GM12878 (cell line): ENCODE data around the gene GNA14. TPM values are rescaled to one million over a fixed set of nuclear protein-coding genes. Genes with fewer than 3 reads are reported as not detected.

Experiments
- ATAC-seq: fragments of 200-7000 bp; cut with Tn5 transposase; 3 replicates; pipeline ENCODE4 v1.9.1; 2020; ENCODE audit warnings: mild to moderate bottlenecking, moderate library complexity
- BruUV-seq: library from RNA; stranded (reverse); fragments of 400-500 nt; replicated peaks from 2 replicates; lab custom pipeline; 2021; lab: Mats Ljungman, UMichigan
- CTCF ChIA-PET: fragments of 300-600 bp; sonication (Branson Sonifier 250); formaldehyde crosslinking; extraction: SDS; loops from one replicate; lab custom pipeline; 2021; ENCODE audit warnings: inconsistent platforms; lab: Yijun Ruan, JAX
- POLR2A ChIA-PET: fragments of 350-600 bp; formaldehyde crosslinking; extraction: SDS; loops from one replicate; lab custom pipeline; 2021; ENCODE audit warnings: inconsistent platforms; lab: Charles Lee
- RAD21 ChIA-PET: fragments of 300-600 bp; sonication (Branson Sonifier 250); formaldehyde crosslinking; loops from one replicate; lab custom pipeline; 2023; ENCODE audit warnings: antibody characterized with exemption; ENCODE audit not compliant: unreplicated experiment; lab: Charles Lee
- SMC1A ChIA-PET: fragments of 300-600 bp; sonication (Branson Sonifier 250); formaldehyde crosslinking; loops from one replicate; lab custom pipeline; 2023; ENCODE audit not compliant: unreplicated experiment, uncharacterized antibody; lab: Charles Lee
- DNase-seq: peaks from one replicate; pipeline ENCODE4 v3.0.0-alpha.2; 2011; ENCODE audit warnings: low read depth, low spot score
- FAIRE-seq: peaks from 3 replicates; lab custom pipeline; 2011; peaks lifted over from hg19 to GRCh38; lab: Jason Lieb, UNC
- H2AFZ ChIP-seq: 2 replicates; pipeline ENCODE4 v1.6.0; 2011; ENCODE audit warnings: low read depth, low read length, control low read depth; ENCODE audit not compliant: control insufficient read depth
- H3K27ac ChIP-seq: 2 replicates; pipeline ENCODE4 v1.5.1; 2011; ENCODE audit warnings: control low read depth; ENCODE audit not compliant: control insufficient read depth, insufficient read depth
- H3K27me3 ChIP-seq, 2 experiments: replicated peaks in 1 of 2; 2 replicates each; pipeline versions ENCODE4 v1.6.0 to v1.6.1; 2011; ENCODE audit warnings: low read length in 1 of 2; ENCODE audit not compliant: control insufficient read depth in 2 of 2, insufficient read depth in 2 of 2
- H3K36me3 ChIP-seq, 2 experiments: 2 replicates each; pipeline ENCODE4 v1.5.1; 2011; ENCODE audit warnings: low read length in 1 of 2; ENCODE audit not compliant: control insufficient read depth in 2 of 2, insufficient read depth in 2 of 2
- H3K4me1 ChIP-seq: 2 replicates; pipeline ENCODE4 v1.6.1; 2011; ENCODE audit warnings: mild to moderate bottlenecking, low read length, moderate library complexity, mixed read lengths; ENCODE audit not compliant: control insufficient read depth, insufficient read depth
- H3K4me2 ChIP-seq: 2 replicates; pipeline ENCODE4 v1.6.0; 2011; ENCODE audit warnings: control low read depth; ENCODE audit not compliant: control insufficient read depth, insufficient read depth
- H3K4me3 ChIP-seq: fragments of 200-600 bp; sonication (generic); 2 replicates; pipeline ENCODE4 v1.5.1; 2016
- H3K79me2 ChIP-seq: 2 replicates; pipeline ENCODE4 v1.6.0; 2011; ENCODE audit warnings: low read length; ENCODE audit not compliant: control insufficient read depth, insufficient read depth
- H3K9ac ChIP-seq: 2 replicates; pipeline ENCODE4 v1.8.0; 2011; ENCODE audit warnings: low read length, control low read depth, mixed read lengths; ENCODE audit not compliant: control insufficient read depth, insufficient read depth
- H3K9me3 ChIP-seq: replicated peaks from 3 replicates; pipeline ENCODE4 v1.5.1; 2011; ENCODE audit warnings: mild to moderate bottlenecking, low read length; ENCODE audit not compliant: control insufficient read depth, insufficient read depth
- H4K20me1 ChIP-seq: 2 replicates; pipeline ENCODE4 v1.6.0; 2011; ENCODE audit not compliant: control insufficient read depth, insufficient read depth
- CEBPB ChIP-seq, 2 experiments: fragments of 150-350 bp in 1 of 2; IDR thresholded peaks; 2 replicates each; pipeline ENCODE4 v1.6.1; 2012 to 2014; ENCODE audit warnings: low read depth in 2 of 2, low read length in 2 of 2, borderline replicate concordance in 1 of 2, inconsistent platforms in 1 of 2
- CHD1 ChIP-seq: IDR thresholded peaks from 2 replicates; pipeline ENCODE4 v1.6.1; 2012; ENCODE audit warnings: low read depth, low read length, improper control_type of control experiment
- FOS ChIP-seq: IDR thresholded peaks from 3 replicates; pipeline ENCODE4 v1.6.1; 2011; ENCODE audit warnings: borderline replicate concordance; ENCODE audit not compliant: insufficient read length; ENCODE audit errors: extremely low read depth
- IRF3 ChIP-seq: fragments of 450-650 bp; IDR thresholded peaks from 2 replicates; pipeline ENCODE4 v1.6.1; 2014; ENCODE audit warnings: mild to moderate bottlenecking
- KAT2A ChIP-seq: conservative IDR thresholded peaks from 2 replicates; pipeline ENCODE4 v1.6.1; 2011; ENCODE audit warnings: low read depth, low read length; ENCODE audit not compliant: control insufficient read depth
- POU2F2 ChIP-seq: IDR thresholded peaks from 3 replicates; pipeline ENCODE4 v1.6.1; 2011; ENCODE audit warnings: low read depth, mild to moderate bottlenecking, low read length, borderline replicate concordance
- RAD21 ChIP-seq: IDR thresholded peaks from 2 replicates; pipeline ENCODE4 v1.6.1; 2011; ENCODE audit warnings: mild to moderate bottlenecking, low read depth, low read length, moderate library complexity; ENCODE audit not compliant: insufficient read depth
- REST ChIP-seq: IDR thresholded peaks from 2 replicates; pipeline ENCODE4 v1.6.1; 2012; ENCODE audit warnings: mild to moderate bottlenecking, low read depth, low read length
- RUNX3 ChIP-seq: IDR thresholded peaks from 2 replicates; pipeline ENCODE4 v1.6.1; 2012; ENCODE audit warnings: low read length, inconsistent platforms
- STAT3 ChIP-seq: IDR thresholded peaks from 2 replicates; pipeline ENCODE4 v1.6.1; 2011; ENCODE audit warnings: low read depth, low read length, improper control_type of control experiment
- ZNF24 ChIP-seq: fragments of 450-650 bp; IDR thresholded peaks from 2 replicates; pipeline ENCODE4 v1.6.1; 2017; ENCODE audit warnings: antibody characterized with exemption, mild to moderate bottlenecking
- ZNF622 ChIP-seq: fragments of 450-650 bp; IDR thresholded peaks from 2 replicates; pipeline ENCODE4 v1.6.1; 2017; ENCODE audit warnings: mild to moderate bottlenecking, inconsistent platforms
- ZNF687 ChIP-seq: fragments of 450-650 bp; IDR thresholded peaks from 2 replicates; pipeline ENCODE4 v1.6.1; 2017; ENCODE audit warnings: mild to moderate bottlenecking, moderate library complexity
- WGBS: methylation state at CpG from one replicate; pipeline ENCODE4 v1.1.6; 2016; ENCODE audit warnings: low lambda C conversion rate; ENCODE audit not compliant: insufficient replicate concordance, insufficient coverage; ENCODE audit errors: missing lambda C conversion rate; 5-methylcytosine and 5-hydroxymethylcytosine counted together
- in situ Hi-C: fragments of 300-500 bp; cut with MboI; formaldehyde crosslinking; loops from 9 replicates; pipeline ENCODE4 v1.14.3; 2018; ENCODE audit warnings: mixed read lengths
- intact Hi-C: fragments of 100-400 bp; cut with micrococcal nuclease; formaldehyde crosslinking; loops from one replicate; pipeline ENCODE4 v1.14.2; 2022; ENCODE audit not compliant: unreplicated experiment
- polyA plus RNA-seq, 11 experiments: library from polyadenylated mRNA; depleted of rRNA in 4 of 11; unstranded in 6 of 11; stranded (reverse) in 5 of 11; fragments of >200 nt; fragmentation: Nextera tagmentation in 4 of 11; fragmentation: Illumina TruSeq in 1 of 11; extraction: Ambion mirVana in 4 of 11; extraction: Trizol in 1 of 11; gene quantifications; 1 replicate in 1 of 11; 2 replicates in 10 of 11; pipeline versions ENCODE4 v1.2.1 to v1.2.3, GENCODE V29; 2011 to 2016; ENCODE audit warnings: inconsistent platforms in 2 of 11, missing spikeins in 2 of 11, low read depth in 1 of 11
- total RNA-seq, 4 experiments: library from RNA; depleted of rRNA in 3 of 4; stranded (reverse); fragments of >200 nt in 3 of 4; fragmentation: Illumina TruSeq in 1 of 4; extraction: Trizol in 1 of 4; gene quantifications; 2 replicates each; pipeline versions ENCODE4 v1.2.1 to v1.2.3, GENCODE V29; 2013 to 2021

GNA14 gene
- total and polyA plus RNA-seq, 10 of the 15 experiments (the other 5 are each of a cell fraction or from before 2014, with no cell fraction given), result 0.17 TPM; not detected in 9

GRCh38 chr9:77469515-77470231 lies 178.4 kb downstream of the GNA14 start:
- no peak for ATAC-seq
- H3K9me3 ChIP-seq, result no peaks in the 10 kb centered on the region
- H3K27me3 ChIP-seq, result no peaks in the 10 kb centered on the region; a peak in 1 of 4 replicates
- no peaks in the 10 kb centered on the region for H3K79me2 ChIP-seq
- ChIA-PET SMC1A (no interaction called here), CTCF (interaction anchor here (0.7 to 3.9 kb wide), 2 partner anchors 13 to 158 kb away, joined by 3 to 43 read pairs; no protein-coding TSS in a partner anchor), POLR2A (no interaction called here), RAD21 (no interaction called here)
- H2AFZ ChIP-seq, result no peak overlapping the region
- H3K36me3 ChIP-seq, result no peaks in the 10 kb centered on the region
- intact Hi-C loops (no loop called here), in situ Hi-C loops (no loop called here)
- no TSS peak for BruUV-seq
- H3K4me1 ChIP-seq, result no peaks in the 10 kb centered on the region
- WGBS, result 32% methylated on average over 5 of the region's 5 CpGs
- no peak overlapping the region for H3K4me2 ChIP-seq
- no peak overlapping the region for H3K4me3 ChIP-seq
- DNase-seq, result no peak
- H4K20me1 ChIP-seq, result no peaks in the 10 kb centered on the region
- no peak for FAIRE-seq
- TF ChIP-seq IRF3, result no peak
- TF ChIP-seq ZNF622, result no peak
- no peak for TF ChIP-seq POU2F2
- no peak for TF ChIP-seq ZNF24
- TF ChIP-seq RUNX3, result no peak
- TF ChIP-seq CHD1, result no peak
- no peak for TF ChIP-seq ZNF687
- no peak for TF ChIP-seq CEBPB (IDR thresholded peaks at IDR 0.05; ENCODE audit: borderline replicate concordance in 1 of 2, low read depth in 2 of 2, low read length in 2 of 2)
- no peak for TF ChIP-seq REST
- no peak for TF ChIP-seq KAT2A
- TF ChIP-seq STAT3, result no peak
- TF ChIP-seq RAD21, result no peak
- no peak for TF ChIP-seq FOS
- H3K9ac ChIP-seq, result no peak overlapping the region
- H3K27ac ChIP-seq, result no peak overlapping the region
